Body of pancreas (tissue), 4 donors: ENCODE results near the gene CHCHD5.

Experiments
- CTCF ChIP-seq, 7 experiments: fragments of 450-650 bp in 4 of 7; fragments of 200-600 bp in 3 of 7; sonication (generic) in 3 of 7; IDR thresholded peaks; one replicate each; pipeline ENCODE4 v1.5.1; 2016 to 2019; ENCODE audit warnings: antibody characterized with exemption in 7 of 7
- POLR2A ChIP-seq, 3 donors: fragments of 450-650 bp; IDR thresholded peaks; one replicate each; pipeline ENCODE4 v1.6.1; 2016; ENCODE audit warnings: antibody characterized with exemption in 3 of 3, mild to moderate bottlenecking in 2 of 3

- no peak for TF ChIP-seq CTCF (IDR thresholded peaks at IDR 0.05)
- no peak for TF ChIP-seq POLR2A (IDR thresholded peaks at IDR 0.05)
These were observed 38.1 kb downstream of the CHCHD5 start for GRCh38 chr2:112622528-112622849.
